SK-N-SH (cell line): ENCODE data around the gene ESPNL. TPM values are rescaled to one million over a fixed set of nuclear protein-coding genes. Genes with fewer than 3 reads are reported as not detected.
"Not testable (repeated sequence)": the region's sequence is repeated elsewhere in the genome, so short reads cannot be mapped to it uniquely, and the experiment has no call there.

ENCODE experiments used
- CTCF ChIA-PET: fragments of 300-600, 350-600 bp; formaldehyde crosslinking; extraction: SDS; loops from one replicate; lab custom pipeline; 2021; lab: Yijun Ruan, JAX
- POLR2A ChIA-PET: fragments of 350-600 bp; sonication (Branson Sonifier 250); formaldehyde crosslinking; extraction: SDS; loops from one replicate; lab custom pipeline; 2020; ENCODE audit warnings: antibody characterized with exemption, inconsistent platforms; lab: Yijun Ruan, JAX
- DNase-seq: peaks from one replicate; pipeline ENCODE4 v3.0.0; 2012
- H2AFZ ChIP-seq: fragments of 200-600 bp; sonication (generic); 2 replicates; pipeline ENCODE4 v1.8.1; 2016; ENCODE audit warnings: antibody characterized with exemption, mild to moderate bottlenecking, low read depth
- H3F3A ChIP-seq: fragments of 200-600 bp; sonication (generic); replicated peaks from 2 replicates; pipeline ENCODE3; 2016; ENCODE audit warnings: antibody characterized with exemption, mild to moderate bottlenecking; ENCODE audit not compliant: insufficient read depth
- H3K27ac ChIP-seq, 2 experiments: fragments of 200-500 bp in 1 of 2; fragments of 200-600 bp in 1 of 2; sonication (Bioruptor generic) in 1 of 2; sonication (generic), shearing (Covaris generic) in 1 of 2; 2 replicates each; pipeline versions ENCODE4 v1.5.1 to v1.6.1; 2014 to 2016; ENCODE audit warnings: low read depth in 2 of 2, inconsistent platforms in 1 of 2, low read length in 1 of 2, mild to moderate bottlenecking in 1 of 2, mixed read lengths in 1 of 2
- H3K27me3 ChIP-seq: fragments of 200-600 bp; sonication (generic), shearing (Covaris generic); 2 replicates; pipeline ENCODE4 v1.6.1; 2016; ENCODE audit warnings: mixed run types; ENCODE audit not compliant: insufficient read depth
- H3K36me3 ChIP-seq, 2 experiments: fragments of 200-500 bp in 1 of 2; fragments of 200-600 bp in 1 of 2; sonication (Bioruptor generic) in 1 of 2; sonication (generic) in 1 of 2; replicated peaks in 1 of 2; 2 replicates each; pipeline versions ENCODE3 to v1.5.1; 2014 to 2016; ENCODE audit warnings: low read length in 1 of 2, mild to moderate bottlenecking in 1 of 2; ENCODE audit not compliant: insufficient read depth in 2 of 2, control insufficient read depth in 1 of 2
- H3K4me1 ChIP-seq, 2 experiments: fragments of 200-500 bp in 1 of 2; fragments of 200-600 bp in 1 of 2; sonication (Bioruptor generic) in 1 of 2; sonication (generic), shearing (Covaris generic) in 1 of 2; 2 replicates each; pipeline versions ENCODE4 v1.5.1 to v1.6.1; 2014 to 2016; ENCODE audit warnings: low read depth in 1 of 2, low read length in 1 of 2, mixed run types in 1 of 2; ENCODE audit not compliant: insufficient read depth in 2 of 2, control insufficient read depth in 1 of 2
- H3K4me2 ChIP-seq: fragments of 200-600 bp; sonication (generic), shearing (Covaris generic); 2 replicates; pipeline ENCODE4 v1.6.1; 2017; ENCODE audit warnings: mixed run types
- H3K4me3 ChIP-seq, 2 experiments: fragments of 200-500 bp in 1 of 2; fragments of 200-600 bp in 1 of 2; sonication (Bioruptor generic) in 1 of 2; sonication (generic), shearing (Covaris generic) in 1 of 2; 2 replicates each; pipeline versions ENCODE4 v1.5.1 to v1.8.1; 2014 to 2016; ENCODE audit warnings: low read depth in 2 of 2, inconsistent platforms in 1 of 2, low read length in 1 of 2, mild to moderate bottlenecking in 1 of 2, mixed read lengths in 1 of 2, moderate library complexity in 1 of 2
- H3K79me2 ChIP-seq: fragments of 200-600 bp; sonication (generic); 2 replicates; pipeline ENCODE4 v1.8.1; 2017; ENCODE audit warnings: mild to moderate bottlenecking; ENCODE audit not compliant: insufficient read depth
- H3K9ac ChIP-seq: fragments of 200-600 bp; sonication (generic); 2 replicates; pipeline ENCODE4 v1.6.1; 2017; ENCODE audit warnings: mixed run types
- H3K9me2 ChIP-seq: fragments of 200-600 bp; sonication (generic); 2 replicates; pipeline ENCODE4 v1.6.1; 2017; ENCODE audit warnings: mixed run types
- H3K9me3 ChIP-seq: fragments of 200-600 bp; sonication (generic); 2 replicates; pipeline ENCODE4 v1.6.1; 2017; ENCODE audit warnings: mixed run types, mild to moderate bottlenecking, moderate library complexity
- H4K20me1 ChIP-seq: fragments of 200-600 bp; sonication (generic); 2 replicates; pipeline ENCODE4 v1.6.1; 2017; ENCODE audit warnings: mild to moderate bottlenecking, mixed run types; ENCODE audit not compliant: insufficient read depth
- EZH2phosphoT487 ChIP-seq: fragments of 200-600 bp; sonication (generic); IDR thresholded peaks from 2 replicates; pipeline ENCODE4 v1.6.1; 2017; ENCODE audit warnings: low read depth, mixed run types, mild to moderate bottlenecking, antibody characterized with exemption, moderate library complexity, borderline replicate concordance
- FOXJ3 ChIP-seq: sonication (generic); formaldehyde crosslinking; IDR thresholded peaks from 2 replicates; pipeline ENCODE4 v1.5.1; 2020; ENCODE audit warnings: mild to moderate bottlenecking, missing genetic modification reagents
- GABPA ChIP-seq: IDR thresholded peaks from 2 replicates; pipeline ENCODE4 v1.4.0; 2012; ENCODE audit warnings: low read depth, mild to moderate bottlenecking
- JUND ChIP-seq: IDR thresholded peaks from 2 replicates; pipeline ENCODE4 v1.4.0; 2012
- MEF2A ChIP-seq: IDR thresholded peaks from 2 replicates; pipeline ENCODE4 v1.4.0; 2012; ENCODE audit warnings: low read depth, borderline replicate concordance
- NFIC ChIP-seq: IDR thresholded peaks from 2 replicates; pipeline ENCODE4 v1.4.0; 2012; ENCODE audit warnings: borderline replicate concordance
- RFX5 ChIP-seq: IDR thresholded peaks from 2 replicates; pipeline ENCODE4 v1.6.1; 2012; ENCODE audit warnings: mild to moderate bottlenecking, improper control_type of control experiment, low read length
- RXRA ChIP-seq: IDR thresholded peaks from 2 replicates; pipeline ENCODE4 v1.4.0; 2012; ENCODE audit warnings: low read depth, mild to moderate bottlenecking, borderline replicate concordance
- YY1 ChIP-seq: IDR thresholded peaks from 2 replicates; pipeline ENCODE4 v1.4.0; 2012; ENCODE audit warnings: low read depth, mild to moderate bottlenecking
- WGBS: methylation state at CpG from one replicate; pipeline ENCODE4 v1.1.6; 2017; ENCODE audit warnings: low lambda C conversion rate; 5-methylcytosine and 5-hydroxymethylcytosine counted together
- polyA plus RNA-seq, 3 experiments: library from polyadenylated mRNA; depleted of rRNA; stranded (reverse); fragments of >200 nt; gene quantifications; 2 replicates each; pipeline ENCODE4 v1.2.3, GENCODE V29; 2012
- TF ChIP-seq, protein P1 (sequence below): IDR thresholded peaks from 2 replicates; pipeline ENCODE4 v1.6.1; 2012; ENCODE audit warnings: mild to moderate bottlenecking, low read depth, low read length, moderate library complexity
- TF ChIP-seq, protein P2 (sequence below): fragments of 150-350 bp; IDR thresholded peaks from 2 replicates; pipeline ENCODE4 v1.6.1; 2017; ENCODE audit warnings: antibody characterized with exemption, low read length, low read depth, borderline replicate concordance
- TF ChIP-seq, protein P3 (sequence below): fragments of 200-600 bp; sonication (generic); IDR thresholded peaks from 2 replicates; pipeline ENCODE4 v1.6.1; 2017; ENCODE audit warnings: antibody characterized with exemption, mild to moderate bottlenecking, moderate library complexity
- TF ChIP-seq, protein P4 (sequence below): fragments of 150-350 bp; IDR thresholded peaks from 2 replicates; pipeline ENCODE4 v1.6.1; 2016; ENCODE audit warnings: mild to moderate bottlenecking, low read depth, low read length
- TF ChIP-seq, protein P5 (sequence below): IDR thresholded peaks from 2 replicates; pipeline ENCODE4 v1.4.0; 2012; ENCODE audit warnings: low read depth

The ESPNL gene
- polyA plus RNA-seq, 1 of the 3 experiments (the other 2 are of a cell fraction): 0.05 TPM

DNA sequence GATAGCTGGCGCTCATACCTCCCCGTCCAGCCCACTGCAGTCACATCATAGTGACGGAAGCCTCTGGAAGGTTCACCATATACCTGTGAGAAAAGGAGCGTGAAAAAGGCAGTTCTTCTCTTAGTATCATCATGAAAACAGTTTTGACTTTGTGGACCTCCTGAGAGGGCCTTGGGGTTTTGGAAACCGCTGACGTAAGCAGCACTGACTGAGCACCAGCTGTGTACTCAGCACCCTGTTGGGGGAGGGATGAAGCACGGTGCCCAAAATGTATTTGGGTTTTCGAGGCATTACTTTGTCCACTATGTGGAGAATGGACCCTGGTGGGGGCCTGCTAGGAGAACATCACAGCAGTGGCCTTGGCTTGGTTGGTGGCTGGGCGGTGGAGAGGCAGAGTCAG lies 33.9 kb upstream of the ESPNL start:
- POLR2A ChIA-PET: no interaction called here
- no peaks in the 10 kb centered on the region for H3F3A ChIP-seq
- no peak overlapping the region for H3K4me2 ChIP-seq
- TF ChIP-seq EZH2phosphoT487 (no peak), JUND (no peak)
- DNase-seq: no peak
- H3K79me2 ChIP-seq: peaks cover 12% of the 10 kb centered on the region; the same call in 1 of the 2 replicates
- no peak overlapping the region for H2AFZ ChIP-seq
- peaks cover 28 to 45% of the 10 kb centered on the region in 2 experiments for H3K36me3 ChIP-seq
- no peak overlapping the region for H3K27ac ChIP-seq
- H4K20me1 ChIP-seq: no peaks in the 10 kb centered on the region
- H3K9ac ChIP-seq: no peak overlapping the region
- H3K27me3 ChIP-seq: no peaks in the 10 kb centered on the region
- CTCF ChIA-PET: interaction anchor here (1.8 kb wide), 1 partner anchor 98 kb away, joined by 4 read pairs; no protein-coding TSS in a partner anchor
- no peak overlapping the region for H3K4me3 ChIP-seq
- no peaks in the 10 kb centered on the region for H3K9me3 ChIP-seq
- 86% methylated on average over 9 of the region's 9 CpGs for WGBS
- peaks cover 5 to 7% of the 10 kb centered on the region in 2 experiments; a peak in 2 of 4 replicates for H3K4me1 ChIP-seq
- no peaks in the 10 kb centered on the region for H3K9me2 ChIP-seq

DNA sequence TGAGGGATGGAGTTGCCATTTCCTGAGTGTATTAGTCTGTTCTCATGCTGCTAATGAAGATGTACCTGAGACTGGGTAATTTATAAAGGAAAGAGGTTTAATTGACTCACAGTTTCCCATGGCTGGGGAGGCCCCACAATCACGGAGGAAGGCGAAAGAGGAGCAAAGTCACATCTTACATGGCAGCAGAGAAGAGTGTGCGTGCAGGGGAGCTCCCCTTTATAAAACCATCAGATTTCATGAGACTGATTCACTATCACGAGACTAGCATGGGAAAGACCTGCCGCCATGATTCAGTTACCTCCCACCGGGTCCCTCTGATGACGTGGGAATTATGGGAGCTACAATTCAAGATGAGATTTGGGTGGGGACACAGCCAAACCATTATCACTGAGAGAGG lies 33.4 kb upstream of the ESPNL start:
- Histone ChIP-seq H3K36me3 (peaks cover 28 to 47% of the 10 kb centered on the region in 2 experiments), H3K79me2 (peaks cover 12% of the 10 kb centered on the region; the same call in 1 of the 2 replicates)
- H3K9ac ChIP-seq, H3K27me3 ChIP-seq, H3K4me3 ChIP-seq, H3K4me2 ChIP-seq, H2AFZ ChIP-seq, POLR2A ChIA-PET, H3K4me1 ChIP-seq, H3K9me2 ChIP-seq, DNase-seq, H3K9me3 ChIP-seq, H3K27ac ChIP-seq, H4K20me1 ChIP-seq, H3F3A ChIP-seq: not testable (repeated sequence)
- CTCF ChIA-PET: interaction anchor here (1.8 kb wide), 1 partner anchor 98 kb away, joined by 4 read pairs; no protein-coding TSS in a partner anchor
- 95% methylated on average over 7 of the region's 7 CpGs for WGBS

DNA sequence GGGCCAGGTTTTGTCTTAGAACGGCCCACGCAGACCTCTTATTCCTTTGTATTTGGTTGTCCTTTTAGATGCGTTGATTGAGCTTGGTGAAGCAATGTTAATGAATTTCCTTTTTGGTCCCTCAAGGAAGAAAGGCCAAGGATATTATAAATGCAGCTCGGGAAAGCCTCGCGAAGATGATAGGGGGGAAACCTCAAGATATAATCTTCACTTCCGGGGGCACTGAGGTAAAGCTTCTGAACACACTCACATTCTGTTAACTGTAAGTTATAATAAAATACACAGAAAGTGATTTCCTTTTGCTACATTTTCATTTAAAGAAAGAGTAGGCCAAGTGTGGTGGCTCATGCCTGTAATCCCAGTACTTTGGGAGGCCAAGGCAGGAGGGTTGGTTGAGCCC lies 32.2 kb upstream of the ESPNL start:
- no peaks in the 10 kb centered on the region for H3F3A ChIP-seq
- WGBS: 89% methylated on average over 7 of the region's 7 CpGs
- H3K9ac ChIP-seq: no peak overlapping the region
- H3K9me3 ChIP-seq: no peaks in the 10 kb centered on the region
- no peak overlapping the region for H3K27ac ChIP-seq
- no peaks in the 10 kb centered on the region for H4K20me1 ChIP-seq
- H3K79me2 ChIP-seq: no peaks in the 10 kb centered on the region; the same call in 1 of the 2 replicates
- H3K4me2 ChIP-seq: no peak overlapping the region
- no peaks in the 10 kb centered on the region for H3K9me2 ChIP-seq
- peaks cover 40 to 56% of the 10 kb centered on the region in 2 experiments for H3K36me3 ChIP-seq
- DNase-seq: no peak
- no peaks in the 10 kb centered on the region; a peak in 1 of 4 replicates for H3K4me1 ChIP-seq
- H3K27me3 ChIP-seq: no peaks in the 10 kb centered on the region
- H3K4me3 ChIP-seq: no peak overlapping the region
- ChIA-PET CTCF (no interaction called here), POLR2A (no interaction called here)
- no peak overlapping the region for H2AFZ ChIP-seq
- TF ChIP-seq, protein P1, sequence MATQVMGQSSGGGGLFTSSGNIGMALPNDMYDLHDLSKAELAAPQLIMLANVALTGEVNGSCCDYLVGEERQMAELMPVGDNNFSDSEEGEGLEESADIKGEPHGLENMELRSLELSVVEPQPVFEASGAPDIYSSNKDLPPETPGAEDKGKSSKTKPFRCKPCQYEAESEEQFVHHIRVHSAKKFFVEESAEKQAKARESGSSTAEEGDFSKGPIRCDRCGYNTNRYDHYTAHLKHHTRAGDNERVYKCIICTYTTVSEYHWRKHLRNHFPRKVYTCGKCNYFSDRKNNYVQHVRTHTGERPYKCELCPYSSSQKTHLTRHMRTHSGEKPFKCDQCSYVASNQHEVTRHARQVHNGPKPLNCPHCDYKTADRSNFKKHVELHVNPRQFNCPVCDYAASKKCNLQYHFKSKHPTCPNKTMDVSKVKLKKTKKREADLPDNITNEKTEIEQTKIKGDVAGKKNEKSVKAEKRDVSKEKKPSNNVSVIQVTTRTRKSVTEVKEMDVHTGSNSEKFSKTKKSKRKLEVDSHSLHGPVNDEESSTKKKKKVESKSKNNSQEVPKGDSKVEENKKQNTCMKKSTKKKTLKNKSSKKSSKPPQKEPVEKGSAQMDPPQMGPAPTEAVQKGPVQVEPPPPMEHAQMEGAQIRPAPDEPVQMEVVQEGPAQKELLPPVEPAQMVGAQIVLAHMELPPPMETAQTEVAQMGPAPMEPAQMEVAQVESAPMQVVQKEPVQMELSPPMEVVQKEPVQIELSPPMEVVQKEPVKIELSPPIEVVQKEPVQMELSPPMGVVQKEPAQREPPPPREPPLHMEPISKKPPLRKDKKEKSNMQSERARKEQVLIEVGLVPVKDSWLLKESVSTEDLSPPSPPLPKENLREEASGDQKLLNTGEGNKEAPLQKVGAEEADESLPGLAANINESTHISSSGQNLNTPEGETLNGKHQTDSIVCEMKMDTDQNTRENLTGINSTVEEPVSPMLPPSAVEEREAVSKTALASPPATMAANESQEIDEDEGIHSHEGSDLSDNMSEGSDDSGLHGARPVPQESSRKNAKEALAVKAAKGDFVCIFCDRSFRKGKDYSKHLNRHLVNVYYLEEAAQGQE: no peak
- TF ChIP-seq, protein P2, sequence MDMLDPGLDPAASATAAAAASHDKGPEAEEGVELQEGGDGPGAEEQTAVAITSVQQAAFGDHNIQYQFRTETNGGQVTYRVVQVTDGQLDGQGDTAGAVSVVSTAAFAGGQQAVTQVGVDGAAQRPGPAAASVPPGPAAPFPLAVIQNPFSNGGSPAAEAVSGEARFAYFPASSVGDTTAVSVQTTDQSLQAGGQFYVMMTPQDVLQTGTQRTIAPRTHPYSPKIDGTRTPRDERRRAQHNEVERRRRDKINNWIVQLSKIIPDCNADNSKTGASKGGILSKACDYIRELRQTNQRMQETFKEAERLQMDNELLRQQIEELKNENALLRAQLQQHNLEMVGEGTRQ: no peak
- TF ChIP-seq RFX5 (no peak), GABPA (no peak), RXRA (no peak), MEF2A (no peak), NFIC (no peak), FOXJ3 (CRISPR knock-in tag) (no peak), YY1 (no peak)
- TF ChIP-seq, protein P3, sequence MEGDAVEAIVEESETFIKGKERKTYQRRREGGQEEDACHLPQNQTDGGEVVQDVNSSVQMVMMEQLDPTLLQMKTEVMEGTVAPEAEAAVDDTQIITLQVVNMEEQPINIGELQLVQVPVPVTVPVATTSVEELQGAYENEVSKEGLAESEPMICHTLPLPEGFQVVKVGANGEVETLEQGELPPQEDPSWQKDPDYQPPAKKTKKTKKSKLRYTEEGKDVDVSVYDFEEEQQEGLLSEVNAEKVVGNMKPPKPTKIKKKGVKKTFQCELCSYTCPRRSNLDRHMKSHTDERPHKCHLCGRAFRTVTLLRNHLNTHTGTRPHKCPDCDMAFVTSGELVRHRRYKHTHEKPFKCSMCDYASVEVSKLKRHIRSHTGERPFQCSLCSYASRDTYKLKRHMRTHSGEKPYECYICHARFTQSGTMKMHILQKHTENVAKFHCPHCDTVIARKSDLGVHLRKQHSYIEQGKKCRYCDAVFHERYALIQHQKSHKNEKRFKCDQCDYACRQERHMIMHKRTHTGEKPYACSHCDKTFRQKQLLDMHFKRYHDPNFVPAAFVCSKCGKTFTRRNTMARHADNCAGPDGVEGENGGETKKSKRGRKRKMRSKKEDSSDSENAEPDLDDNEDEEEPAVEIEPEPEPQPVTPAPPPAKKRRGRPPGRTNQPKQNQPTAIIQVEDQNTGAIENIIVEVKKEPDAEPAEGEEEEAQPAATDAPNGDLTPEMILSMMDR: no peak
- TF ChIP-seq, protein P4, sequence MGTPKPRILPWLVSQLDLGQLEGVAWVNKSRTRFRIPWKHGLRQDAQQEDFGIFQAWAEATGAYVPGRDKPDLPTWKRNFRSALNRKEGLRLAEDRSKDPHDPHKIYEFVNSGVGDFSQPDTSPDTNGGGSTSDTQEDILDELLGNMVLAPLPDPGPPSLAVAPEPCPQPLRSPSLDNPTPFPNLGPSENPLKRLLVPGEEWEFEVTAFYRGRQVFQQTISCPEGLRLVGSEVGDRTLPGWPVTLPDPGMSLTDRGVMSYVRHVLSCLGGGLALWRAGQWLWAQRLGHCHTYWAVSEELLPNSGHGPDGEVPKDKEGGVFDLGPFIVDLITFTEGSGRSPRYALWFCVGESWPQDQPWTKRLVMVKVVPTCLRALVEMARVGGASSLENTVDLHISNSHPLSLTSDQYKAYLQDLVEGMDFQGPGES: no peak
- TF ChIP-seq, protein P5, sequence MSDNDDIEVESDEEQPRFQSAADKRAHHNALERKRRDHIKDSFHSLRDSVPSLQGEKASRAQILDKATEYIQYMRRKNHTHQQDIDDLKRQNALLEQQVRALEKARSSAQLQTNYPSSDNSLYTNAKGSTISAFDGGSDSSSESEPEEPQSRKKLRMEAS: no peak
